Upper lobe of left lung (tissue), 4 donors: ENCODE results near the gene GFOD1.

Source experiments
- POLR2AphosphoS5 ChIP-seq, 2 donors: sonication (generic); formaldehyde crosslinking; IDR thresholded peaks; one replicate each; pipeline ENCODE4 v1.5.1; 2017; ENCODE audit warnings: antibody characterized with exemption in 2 of 2
- TF ChIP-seq, protein P1 (sequence below), 6 experiments: fragments of 450-650 bp in 4 of 6; fragments of 200-600 bp in 2 of 6; sonication (generic) in 2 of 6; IDR thresholded peaks; one replicate each; pipeline ENCODE4 v1.5.1; 2016 to 2019; ENCODE audit warnings: antibody characterized with exemption in 6 of 6

DNA sequence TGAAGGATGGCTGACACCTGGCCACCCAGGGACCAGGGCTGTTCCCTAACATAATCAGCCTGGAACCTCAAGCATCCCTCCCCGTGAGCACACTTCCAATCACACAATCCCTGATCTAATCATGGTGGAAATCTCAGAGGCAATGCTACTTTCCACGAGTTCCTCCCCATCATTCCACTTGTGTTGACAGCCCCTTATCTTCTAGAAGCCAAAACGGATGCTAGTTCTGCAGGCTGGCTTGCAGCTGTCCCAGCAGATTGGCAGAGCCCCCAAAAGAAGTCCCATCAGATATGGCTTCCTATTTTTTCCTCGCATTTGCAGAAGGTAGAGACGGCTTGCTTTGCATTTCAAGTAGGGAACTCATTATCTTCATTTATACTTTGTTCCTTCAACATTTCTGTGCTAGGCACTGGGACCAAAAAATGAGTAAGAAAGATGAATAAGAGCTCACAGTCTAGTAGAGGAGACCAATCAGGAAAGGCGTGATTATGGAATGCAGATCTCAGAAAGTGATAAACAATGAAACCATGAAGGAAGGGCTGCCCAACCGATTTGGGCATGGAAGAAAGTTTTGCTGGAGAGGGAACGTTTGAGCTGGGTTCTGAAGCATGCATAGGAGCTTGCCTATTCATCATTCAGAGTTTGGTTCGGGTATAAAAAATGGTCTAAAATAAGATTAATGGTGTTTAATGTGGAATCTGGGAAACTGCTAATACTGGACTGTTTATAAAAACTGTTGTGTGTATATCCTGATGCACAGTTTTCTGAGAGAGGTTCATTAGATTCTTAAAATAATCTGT, 114.5 kb downstream of the GFOD1 start:
- TF ChIP-seq, protein P1, sequence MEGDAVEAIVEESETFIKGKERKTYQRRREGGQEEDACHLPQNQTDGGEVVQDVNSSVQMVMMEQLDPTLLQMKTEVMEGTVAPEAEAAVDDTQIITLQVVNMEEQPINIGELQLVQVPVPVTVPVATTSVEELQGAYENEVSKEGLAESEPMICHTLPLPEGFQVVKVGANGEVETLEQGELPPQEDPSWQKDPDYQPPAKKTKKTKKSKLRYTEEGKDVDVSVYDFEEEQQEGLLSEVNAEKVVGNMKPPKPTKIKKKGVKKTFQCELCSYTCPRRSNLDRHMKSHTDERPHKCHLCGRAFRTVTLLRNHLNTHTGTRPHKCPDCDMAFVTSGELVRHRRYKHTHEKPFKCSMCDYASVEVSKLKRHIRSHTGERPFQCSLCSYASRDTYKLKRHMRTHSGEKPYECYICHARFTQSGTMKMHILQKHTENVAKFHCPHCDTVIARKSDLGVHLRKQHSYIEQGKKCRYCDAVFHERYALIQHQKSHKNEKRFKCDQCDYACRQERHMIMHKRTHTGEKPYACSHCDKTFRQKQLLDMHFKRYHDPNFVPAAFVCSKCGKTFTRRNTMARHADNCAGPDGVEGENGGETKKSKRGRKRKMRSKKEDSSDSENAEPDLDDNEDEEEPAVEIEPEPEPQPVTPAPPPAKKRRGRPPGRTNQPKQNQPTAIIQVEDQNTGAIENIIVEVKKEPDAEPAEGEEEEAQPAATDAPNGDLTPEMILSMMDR (IDR thresholded peaks at IDR 0.05) = no peak
- no peak for TF ChIP-seq POLR2AphosphoS5 (IDR thresholded peaks at IDR 0.05)
